Measurements from ENCODE around the gene CUL2. TPM values are rescaled to one million over a fixed set of nuclear protein-coding genes. Genes with fewer than 3 reads are reported as not detected.
"Not testable (repeated sequence)": the region's sequence is repeated elsewhere in the genome, so short reads cannot be mapped to it uniquely, and the experiment has no call there.

Gene CUL2
- polyA plus RNA-seq, 1 donor from 2014 or later, result 21.8 TPM

DNA sequence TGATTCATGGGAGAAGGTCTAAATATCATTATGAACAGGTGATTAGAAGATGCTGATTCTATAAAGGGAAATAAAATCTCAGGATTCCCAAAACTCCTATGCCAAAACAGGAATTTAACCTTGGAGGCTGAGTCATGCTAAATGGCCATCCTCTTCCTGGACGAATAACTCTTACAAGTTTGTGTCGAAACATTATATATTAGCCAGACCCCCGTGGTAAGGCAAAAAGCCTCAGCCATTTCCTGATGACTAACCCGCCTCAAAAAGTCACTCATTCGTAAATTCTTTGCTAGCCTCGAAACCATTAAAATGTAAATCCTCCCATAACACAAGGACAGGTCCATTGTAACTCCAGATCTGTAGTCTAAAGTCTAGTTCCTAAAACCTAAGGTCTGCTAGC, 32.0 kb downstream of the CUL2 start:
- peaks cover 4% of the 10 kb centered on the region for H3K36me3 Mint-ChIP-seq

DNA sequence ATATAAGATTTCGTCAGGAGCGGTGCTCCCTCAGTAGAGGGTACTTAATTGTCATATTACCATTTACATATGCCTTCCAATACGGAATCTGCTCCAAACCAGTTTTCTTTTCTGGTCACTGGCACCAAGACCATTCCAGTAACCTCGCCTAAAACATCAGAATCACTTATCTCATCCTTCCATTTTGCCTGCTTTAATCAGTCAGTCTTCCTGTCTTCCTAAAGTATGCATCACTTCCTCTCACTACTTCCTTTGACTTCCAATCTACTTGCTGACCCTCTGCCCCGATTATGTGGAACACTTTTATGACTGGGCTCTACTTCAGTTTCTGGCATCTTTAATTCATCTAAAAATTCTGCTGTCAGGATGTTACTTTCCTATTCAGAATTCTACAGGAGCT, 33.5 kb downstream of the CUL2 start:
- Mint-ChIP-seq H3K4me1 (peaks cover 7 to 12% (median 8%) of the 10 kb centered on the region in 3 donors), H3K27ac (peak overlapping the region in 1 of 3 donors; percentile 41), H3K36me3 (peaks cover 1% of the 10 kb centered on the region)

More for the DNA sequence above, 32.0 kb downstream of the CUL2 start:
- Mint-ChIP-seq H3K27me3 (no peaks in the 10 kb centered on the region), H3K4me3 (no peak overlapping the region), H3K27ac (peak overlapping the region in 1 of 3 donors; percentile 14), H3K9me3 (no peaks in the 10 kb centered on the region), H3K4me1 (peaks cover 7 to 8% (median 8%) of the 10 kb centered on the region in 3 donors)

DNA sequence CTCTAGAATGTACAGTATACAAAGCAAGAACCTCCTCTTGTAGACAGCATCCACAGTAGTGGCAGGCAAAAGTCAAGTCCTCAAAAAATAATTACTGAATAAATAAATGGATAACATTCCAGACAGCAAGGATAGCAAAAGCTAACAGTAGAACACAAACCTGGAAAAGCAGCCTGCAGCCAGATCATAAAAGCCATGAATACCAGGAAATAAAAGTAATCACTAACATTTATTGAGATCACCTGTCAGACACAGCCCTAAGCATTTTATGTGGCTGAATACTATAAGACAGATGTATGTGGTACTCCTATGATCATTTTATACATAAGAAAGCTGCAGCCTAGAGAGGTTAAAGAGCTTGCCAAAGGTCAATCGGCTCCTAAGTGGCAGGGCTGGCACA, 34.0 kb downstream of the CUL2 start:
- Mint-ChIP-seq H3K4me3 (no peak overlapping the region), H3K4me1 (peaks cover 7 to 12% (median 8%) of the 10 kb centered on the region in 3 donors), H3K36me3 (peaks cover 1% of the 10 kb centered on the region), H3K27ac (peak overlapping the region in 1 of 3 donors; percentile 41), H3K9me3 (no peaks in the 10 kb centered on the region), H3K27me3 (no peaks in the 10 kb centered on the region)

More for the DNA sequence above, 33.5 kb downstream of the CUL2 start:
- no peaks in the 10 kb centered on the region for H3K9me3 Mint-ChIP-seq
- H3K4me3 Mint-ChIP-seq, result no peak overlapping the region
- H3K27me3 Mint-ChIP-seq, result no peaks in the 10 kb centered on the region

DNA sequence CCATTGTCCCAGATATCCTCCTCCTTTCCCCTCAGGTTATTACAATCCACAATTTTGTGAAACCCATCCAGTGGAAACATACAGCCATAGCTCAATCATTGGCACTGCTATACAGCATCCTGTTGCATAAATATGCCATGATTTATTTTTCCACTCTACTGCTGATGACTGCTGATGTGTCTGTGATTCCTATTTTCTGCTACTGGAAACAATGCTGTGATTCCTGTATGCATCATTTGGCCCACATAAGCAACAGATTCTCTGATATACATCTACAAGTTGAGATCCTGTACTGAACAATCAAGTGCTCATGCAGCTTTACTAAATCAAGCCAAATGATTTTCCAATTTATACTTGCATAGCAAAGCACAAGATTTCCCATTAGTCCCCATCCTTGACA, 39.6 kb downstream of the CUL2 start:
- H3K27me3 Mint-ChIP-seq, result no peaks in the 10 kb centered on the region
- H3K4me1 Mint-ChIP-seq, result peaks cover 5 to 8% (median 5%) of the 10 kb centered on the region in 3 donors
- peaks cover 4% of the 10 kb centered on the region for H3K36me3 Mint-ChIP-seq
- H3K9me3 Mint-ChIP-seq, result no peaks in the 10 kb centered on the region
- no peak overlapping the region for H3K27ac Mint-ChIP-seq
- no peak overlapping the region for H3K4me3 Mint-ChIP-seq

DNA sequence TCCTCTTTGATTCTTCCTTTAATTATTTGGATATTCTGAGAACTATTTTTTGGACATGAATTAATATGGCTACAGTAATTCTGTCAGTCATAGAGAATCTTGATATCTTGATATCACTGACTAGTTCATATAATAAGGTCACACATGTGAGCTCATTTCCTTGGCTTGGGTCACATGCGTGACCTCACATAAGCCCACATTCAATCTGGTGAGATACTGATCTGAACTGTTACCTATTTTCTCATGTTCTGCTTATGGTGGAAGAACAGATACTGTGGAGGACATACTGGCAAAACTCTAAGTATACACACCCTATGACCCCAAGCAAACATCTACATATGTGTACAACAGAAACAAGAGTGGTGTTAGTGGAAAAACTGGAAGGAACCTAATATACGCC, 44.1 kb downstream of the CUL2 start:
- Mint-ChIP-seq H3K4me3 (no peak overlapping the region), H3K27ac (peak overlapping the region in 1 of 3 donors; percentile 16), H3K4me1 (peaks cover 4 to 5% (median 5%) of the 10 kb centered on the region in 3 donors), H3K27me3 (no peaks in the 10 kb centered on the region), H3K36me3 (peaks cover 4% of the 10 kb centered on the region), H3K9me3 (no peaks in the 10 kb centered on the region)

DNA sequence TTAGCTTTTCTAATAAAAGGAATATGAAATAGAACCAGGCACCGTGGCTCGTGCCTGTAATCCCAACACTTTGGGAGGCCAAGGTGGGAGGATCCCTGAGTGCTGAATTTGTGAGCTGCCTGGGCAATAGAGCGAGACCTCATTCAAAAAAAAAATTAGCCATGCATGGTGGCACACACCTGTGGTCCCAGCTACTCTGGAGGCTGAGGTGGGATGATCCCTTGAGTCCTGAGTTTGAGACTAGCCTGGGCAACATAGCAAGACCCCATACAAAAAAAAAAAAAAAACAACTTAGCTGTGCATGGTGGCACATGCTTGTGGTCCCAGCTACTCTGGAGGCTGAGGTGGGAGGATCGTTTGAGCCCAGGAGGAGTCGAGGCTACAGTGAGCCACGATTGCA, 44.9 kb downstream of the CUL2 start:
- H3K27me3 Mint-ChIP-seq, H3K9me3 Mint-ChIP-seq, H3K4me3 Mint-ChIP-seq, H3K27ac Mint-ChIP-seq, H3K4me1 Mint-ChIP-seq, H3K36me3 Mint-ChIP-seq: not testable (repeated sequence)

DNA sequence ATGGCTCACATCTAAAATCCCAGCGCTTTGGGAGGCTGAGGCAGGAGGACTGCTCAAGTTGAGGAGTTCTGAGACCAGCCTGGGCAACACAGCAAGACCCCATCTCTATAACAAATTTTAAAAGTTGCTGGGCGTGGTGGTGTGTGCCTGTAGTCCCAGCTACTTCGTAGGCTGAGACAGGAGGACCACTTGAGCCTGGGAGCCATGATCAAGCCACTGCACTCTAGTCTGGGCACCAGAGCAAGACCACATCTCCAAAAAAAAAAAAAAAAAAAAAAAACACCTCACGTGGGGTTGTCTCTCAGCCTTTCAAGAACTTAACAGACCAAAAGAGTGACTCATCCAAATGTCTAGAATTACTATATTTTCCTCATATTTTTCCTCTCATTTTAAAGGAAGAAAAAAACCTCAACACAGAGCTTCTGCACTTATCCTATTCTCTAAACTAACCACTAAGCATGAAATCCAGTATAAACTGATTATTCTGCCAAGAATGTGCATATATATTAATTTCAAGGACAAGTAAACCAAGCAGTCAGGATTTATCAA, 46.3 kb downstream of the CUL2 start:
- Mint-ChIP-seq H3K27ac (no peak overlapping the region), H3K9me3 (no peaks in the 10 kb centered on the region), H3K36me3 (peaks cover 4% of the 10 kb centered on the region), H3K27me3 (no peaks in the 10 kb centered on the region), H3K4me3 (no peak overlapping the region), H3K4me1 (peaks cover 2 to 4% (median 4%) of the 10 kb centered on the region in 3 donors)

DNA sequence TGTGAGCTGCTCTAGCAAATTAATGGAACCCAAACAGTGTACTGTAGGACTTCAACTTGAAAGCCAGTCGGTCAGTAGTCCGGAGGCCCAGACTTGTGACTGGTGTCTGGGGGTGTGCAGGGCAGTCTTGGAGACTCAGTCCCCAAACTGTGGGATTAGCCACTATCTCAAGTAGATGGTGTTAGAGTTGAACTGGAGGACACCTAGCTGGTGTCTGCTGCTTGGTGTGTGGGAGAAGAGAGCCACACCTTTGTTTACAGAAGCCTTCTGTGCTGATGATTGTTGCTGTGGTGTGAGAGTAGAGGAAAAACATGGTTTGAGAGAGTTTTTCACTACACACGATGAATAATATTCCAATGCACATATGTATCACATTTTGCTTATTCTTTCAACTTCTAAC, 47.4 kb downstream of the CUL2 start:
- Mint-ChIP-seq H3K36me3 (peaks cover 4% of the 10 kb centered on the region), H3K4me1 (peaks cover 0 to 2% (median 0%) of the 10 kb centered on the region in 3 donors), H3K9me3 (no peaks in the 10 kb centered on the region)

DNA sequence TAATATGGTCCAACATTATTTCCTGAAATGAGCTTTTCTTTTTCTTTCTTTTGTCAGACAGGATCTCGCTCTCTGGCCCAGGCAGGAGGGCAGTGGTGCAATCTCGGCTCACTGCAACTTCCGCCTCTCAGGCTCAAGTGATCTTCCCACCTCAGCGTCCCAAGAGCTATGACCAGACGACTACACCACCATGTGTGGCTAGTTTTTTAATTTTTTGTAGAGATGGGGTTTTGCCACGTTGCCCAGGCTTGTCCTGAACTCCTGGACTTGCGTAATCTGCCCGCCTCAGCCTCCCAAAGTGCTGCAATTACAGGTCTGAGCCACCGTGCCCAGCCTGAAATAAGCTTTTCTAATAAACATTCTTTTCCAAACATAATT, 48.6 kb downstream of the CUL2 start:
- Mint-ChIP-seq H3K4me1 (peaks cover 0 to 2% (median 0%) of the 10 kb centered on the region in 3 donors), H3K27ac (peak overlapping the region in 2 of 3 donors; percentile 8 to 60), H3K4me3 (no peak overlapping the region), H3K9me3 (no peaks in the 10 kb centered on the region), H3K27me3 (no peaks in the 10 kb centered on the region), H3K36me3 (peaks cover 7% of the 10 kb centered on the region)

More for the DNA sequence above, 47.4 kb downstream of the CUL2 start:
- Mint-ChIP-seq H3K27me3 (no peaks in the 10 kb centered on the region), H3K27ac (no peak overlapping the region), H3K4me3 (no peak overlapping the region)

DNA sequence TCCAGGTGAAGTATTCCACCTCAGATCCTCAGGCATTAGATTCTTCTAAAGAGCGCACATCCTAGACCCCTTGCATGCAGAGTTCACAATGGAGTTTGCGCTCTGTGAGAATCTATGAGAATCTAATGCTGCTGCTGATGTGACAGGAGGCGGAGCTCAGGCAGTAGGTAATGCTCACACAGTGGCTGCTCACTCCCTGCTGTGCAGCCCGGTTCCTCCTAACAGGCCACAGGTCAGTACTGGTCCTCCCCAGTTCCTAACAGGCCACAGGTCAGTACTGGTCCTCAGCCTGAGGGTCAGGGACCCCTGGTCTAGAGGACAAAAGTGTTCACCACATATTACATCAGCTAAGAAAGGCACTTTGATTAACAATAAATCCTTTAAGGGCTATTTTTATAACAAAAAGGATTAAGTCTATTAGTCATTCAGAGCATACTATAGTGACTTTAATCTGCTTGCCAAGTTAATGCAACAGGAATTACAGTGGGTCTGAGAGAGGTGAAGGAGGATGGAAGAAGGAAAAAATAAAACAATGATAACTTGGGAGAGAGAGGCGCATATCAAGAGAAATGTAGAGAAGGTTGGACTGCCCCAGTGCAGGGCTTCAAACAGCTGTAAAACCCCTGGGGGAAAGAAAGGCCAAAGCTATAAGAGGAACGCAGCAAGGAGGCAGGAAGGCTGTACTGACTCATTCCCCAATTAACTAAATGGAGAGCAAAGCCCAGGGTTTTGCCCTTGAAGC, 49.2 kb downstream of the CUL2 start:
- peak overlapping the region in 2 of 3 donors; percentile 8 to 60 for H3K27ac Mint-ChIP-seq
- no peaks in the 10 kb centered on the region for H3K9me3 Mint-ChIP-seq
- H3K4me3 Mint-ChIP-seq, result no peak overlapping the region
- no peaks in the 10 kb centered on the region for H3K27me3 Mint-ChIP-seq
- peaks cover 6% of the 10 kb centered on the region for H3K36me3 Mint-ChIP-seq
- H3K4me1 Mint-ChIP-seq, result no peaks in the 10 kb centered on the region

DNA sequence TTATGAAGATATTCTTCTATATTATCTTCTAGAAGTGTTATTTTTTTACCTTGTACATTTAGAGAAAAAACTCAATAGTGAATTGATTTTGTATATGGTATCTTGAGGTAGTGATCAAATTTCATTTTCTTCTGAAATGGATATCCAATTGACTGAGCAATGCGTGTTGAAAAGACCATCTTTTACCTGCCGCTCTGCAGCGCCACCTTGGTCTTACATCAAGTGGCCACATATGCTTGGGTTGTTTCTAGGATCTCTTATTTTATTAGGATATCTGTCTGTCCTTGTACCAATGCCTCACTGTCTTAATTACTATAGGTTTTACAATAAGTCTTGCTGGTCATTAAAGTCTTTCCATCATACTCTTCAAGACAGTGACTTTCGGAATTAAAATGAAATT, 53.0 kb downstream of the CUL2 start:
- no peak overlapping the region for H3K27ac Mint-ChIP-seq
- peaks cover 5% of the 10 kb centered on the region for H3K36me3 Mint-ChIP-seq
- no peaks in the 10 kb centered on the region for H3K9me3 Mint-ChIP-seq
- H3K27me3 Mint-ChIP-seq, result no peaks in the 10 kb centered on the region
- no peaks in the 10 kb centered on the region for H3K4me1 Mint-ChIP-seq
- H3K4me3 Mint-ChIP-seq, result no peak overlapping the region

DNA sequence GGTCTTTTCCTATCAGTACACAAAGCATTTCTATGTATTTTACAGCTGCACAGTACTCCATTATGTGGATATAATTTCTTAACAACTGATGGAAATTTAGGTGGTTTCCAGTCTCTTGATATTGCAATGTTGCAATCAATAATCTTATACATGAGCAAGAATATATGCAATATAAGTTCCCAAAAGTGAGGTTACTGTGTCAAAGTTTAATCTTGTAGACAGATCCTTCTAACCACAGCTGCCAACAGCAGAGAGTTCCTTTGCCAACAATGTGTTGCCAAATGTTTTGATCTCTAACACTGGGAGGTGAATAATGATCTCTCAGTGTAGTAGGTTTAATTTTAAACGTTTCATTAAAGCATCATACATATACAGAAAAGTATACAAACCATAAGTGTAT, 54.5 kb downstream of the CUL2 start:
- no peak overlapping the region for H3K27ac Mint-ChIP-seq
- no peaks in the 10 kb centered on the region for H3K9me3 Mint-ChIP-seq
- no peaks in the 10 kb centered on the region for H3K27me3 Mint-ChIP-seq
- H3K4me1 Mint-ChIP-seq, result no peaks in the 10 kb centered on the region
- H3K4me3 Mint-ChIP-seq, result no peak overlapping the region
- peaks cover 5% of the 10 kb centered on the region for H3K36me3 Mint-ChIP-seq

DNA sequence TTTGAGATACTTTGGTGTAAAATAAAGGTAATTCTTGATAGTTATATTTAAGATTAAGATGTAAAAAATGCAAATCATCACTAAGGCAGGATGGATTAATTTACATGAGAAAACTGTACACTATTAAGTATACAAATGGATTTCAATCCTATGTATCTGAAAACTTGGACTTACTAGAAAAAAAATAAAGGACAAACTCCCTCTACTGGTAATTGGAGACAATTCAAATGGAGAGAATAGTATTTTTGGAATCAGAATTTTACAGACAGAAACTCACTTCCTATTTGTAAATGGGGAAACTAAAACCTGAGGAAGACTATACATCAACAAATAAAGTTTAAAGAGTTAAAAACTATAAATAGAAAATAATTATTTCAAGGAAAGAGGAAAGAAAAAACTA, 62.6 kb downstream of the CUL2 start:
- no peak overlapping the region for H3K27ac Mint-ChIP-seq
- no peaks in the 10 kb centered on the region for H3K27me3 Mint-ChIP-seq
- H3K36me3 Mint-ChIP-seq, result peaks cover 13% of the 10 kb centered on the region
- no peaks in the 10 kb centered on the region for H3K4me1 Mint-ChIP-seq
- H3K9me3 Mint-ChIP-seq, result no peaks in the 10 kb centered on the region
- H3K4me3 Mint-ChIP-seq, result no peak overlapping the region

DNA sequence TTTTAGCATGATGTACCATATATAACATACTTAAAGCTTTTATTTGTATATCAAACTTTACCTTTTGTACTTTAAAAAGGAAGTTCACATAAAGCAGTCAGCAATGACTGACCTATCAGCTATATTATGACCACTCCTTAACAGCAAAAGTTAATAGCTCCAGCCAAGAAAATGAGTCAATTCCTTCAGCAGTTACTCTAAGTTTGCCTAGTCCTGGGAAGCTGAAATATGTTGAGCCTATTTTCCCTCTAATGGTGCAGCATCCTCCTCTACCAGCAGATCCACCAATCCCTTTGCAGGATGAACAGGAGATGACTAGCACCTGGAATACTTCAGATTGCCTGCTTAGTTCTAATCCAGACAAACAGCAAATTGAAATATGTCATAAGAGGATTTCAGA, 64.2 kb downstream of the CUL2 start:
- Mint-ChIP-seq H3K27ac (no peak overlapping the region), H3K4me1 (no peaks in the 10 kb centered on the region), H3K9me3 (no peaks in the 10 kb centered on the region), H3K4me3 (no peak overlapping the region), H3K27me3 (no peaks in the 10 kb centered on the region), H3K36me3 (peaks cover 17% of the 10 kb centered on the region)

DNA sequence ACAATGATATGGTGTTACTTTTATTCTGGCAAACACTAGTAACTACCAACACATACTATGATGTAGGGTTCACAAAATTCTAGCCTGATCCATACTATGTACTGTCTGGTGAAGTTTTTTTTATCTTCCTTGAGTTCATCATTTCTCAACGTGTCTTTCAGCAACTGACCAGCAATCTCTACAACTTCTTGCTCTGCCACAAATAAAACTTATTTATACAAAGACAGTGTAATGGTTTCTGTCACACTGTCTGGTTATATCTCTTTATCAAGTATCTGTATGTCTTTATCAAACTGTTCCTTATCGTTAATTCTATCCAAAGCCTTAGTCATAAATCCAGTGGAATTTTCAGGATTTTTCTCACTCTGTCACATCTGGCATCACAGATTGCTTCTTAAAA, 69.7 kb downstream of the CUL2 start:
- H3K27me3 Mint-ChIP-seq, result no peaks in the 10 kb centered on the region
- H3K9me3 Mint-ChIP-seq, result no peaks in the 10 kb centered on the region
- H3K4me3 Mint-ChIP-seq, result no peak overlapping the region
- H3K36me3 Mint-ChIP-seq, result peaks cover 13% of the 10 kb centered on the region
- no peak overlapping the region for H3K27ac Mint-ChIP-seq
- H3K4me1 Mint-ChIP-seq, result no peaks in the 10 kb centered on the region

Measured in IgD-negative memory B cell (primary cell).